Fibroblast of skin of left quadriceps (primary cell): ENCODE data around the gene PRDM16.

Experiments used
- DNase-seq, 2 experiments: peaks; one replicate each; pipeline ENCODE4 v3.0.0-alpha.2; 2013; ENCODE audit warnings: low read depth in 2 of 2

Gene PRDM16

GRCh38 chr1:3183411-3183810 lies 114.4 kb downstream of the PRDM16 start:
- no peak for DNase-seq

DNA sequence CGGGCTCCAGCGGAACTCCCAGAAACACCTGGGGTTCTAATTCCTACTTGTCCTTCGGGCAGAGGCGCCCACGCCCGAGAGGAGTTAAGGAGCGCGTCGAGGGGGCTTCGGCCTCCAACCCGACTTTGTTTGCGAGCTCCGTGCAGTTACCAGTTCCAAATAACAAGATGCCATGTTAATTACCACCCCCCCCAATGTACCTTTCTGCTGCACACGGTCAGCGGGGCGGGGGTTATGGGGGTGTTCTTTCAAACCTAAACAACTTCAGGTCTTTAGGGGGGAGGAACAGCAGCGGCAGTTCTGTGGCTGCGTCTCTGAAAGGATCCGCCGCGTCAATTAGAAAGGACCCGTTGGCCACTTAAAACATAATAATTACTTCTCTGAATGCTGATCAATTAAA lies 114.8 kb downstream of the PRDM16 start:
- DNase-seq = no peak

DNA sequence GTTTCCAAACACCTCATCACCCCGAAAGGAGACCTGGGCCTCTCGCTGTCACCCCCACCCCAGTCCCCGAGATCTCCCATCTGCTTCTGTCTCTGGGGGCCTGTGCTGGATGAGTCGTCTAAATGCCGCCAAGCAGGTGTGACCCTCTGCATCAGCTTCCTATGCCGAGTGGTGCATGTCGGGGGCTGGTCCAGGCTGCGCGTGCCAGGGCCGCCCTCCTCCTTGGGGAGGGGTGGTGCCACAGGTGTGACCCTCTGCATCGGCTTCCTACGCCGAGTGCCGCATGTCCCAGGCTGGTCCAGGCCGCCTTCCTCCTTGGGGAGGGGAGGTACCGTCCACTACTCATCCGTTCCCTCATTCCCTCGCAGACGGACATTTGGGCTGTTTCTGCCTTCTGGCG lies 115.7 kb downstream of the PRDM16 start:
- no peak for DNase-seq

- no peak for DNase-seq
These were observed 117.0 kb downstream of the PRDM16 start for GRCh38 chr1:3185896-3186525.

DNA sequence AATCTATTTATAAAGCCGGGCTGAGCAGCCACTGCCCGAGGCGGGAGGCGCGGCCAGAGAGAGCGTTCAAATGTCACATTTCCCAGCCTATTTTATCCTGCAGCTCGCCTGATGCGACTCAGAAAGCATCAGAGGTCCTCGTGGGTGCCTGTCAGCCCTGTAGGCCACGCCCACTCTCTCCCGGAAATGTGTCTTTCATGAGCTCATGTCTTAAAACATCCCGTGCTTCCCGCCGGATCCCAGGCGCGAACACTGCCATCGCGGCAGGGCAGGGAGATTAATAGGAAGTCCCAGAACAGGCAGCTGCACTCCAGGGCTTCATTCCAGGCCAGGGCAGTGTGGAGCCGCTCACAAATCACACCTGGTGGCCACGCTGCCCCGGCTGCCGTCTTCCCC lies 117.5 kb downstream of the PRDM16 start:
- DNase-seq = peak; percentile 39 to 45

- DNase-seq = no peak
These were observed 118.6 kb downstream of the PRDM16 start for GRCh38 chr1:3187415-3188149.

GRCh38 chr1:3188150-3188971 lies 119.4 kb downstream of the PRDM16 start:
- DNase-seq = no peak

- DNase-seq = no peak
These were observed 121.4 kb downstream of the PRDM16 start for GRCh38 chr1:3190256-3191041.

DNA sequence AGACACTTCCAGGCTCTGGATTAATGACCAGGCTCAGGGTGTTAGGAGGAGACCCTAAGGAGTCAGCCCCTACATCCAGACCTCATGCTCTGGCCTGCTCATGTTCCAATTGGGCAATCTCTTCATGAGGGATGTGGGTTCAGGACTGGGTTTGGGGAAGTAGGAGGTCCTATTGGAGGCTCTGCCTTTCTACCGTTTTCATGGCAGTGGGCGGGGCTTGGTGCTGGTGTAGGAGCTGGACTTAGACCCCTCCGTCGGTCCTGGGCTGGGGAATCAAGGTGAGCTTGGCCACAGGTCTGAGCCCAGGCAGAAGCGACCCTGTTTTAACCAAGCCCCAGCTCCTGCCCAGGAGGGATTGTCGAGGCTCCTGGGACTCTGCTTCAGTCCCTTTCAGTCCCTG lies 123.4 kb downstream of the PRDM16 start:
- DNase-seq = no peak

- no peak for DNase-seq
These were observed 123.8 kb downstream of the PRDM16 start for GRCh38 chr1:3192825-3193224.

DNA sequence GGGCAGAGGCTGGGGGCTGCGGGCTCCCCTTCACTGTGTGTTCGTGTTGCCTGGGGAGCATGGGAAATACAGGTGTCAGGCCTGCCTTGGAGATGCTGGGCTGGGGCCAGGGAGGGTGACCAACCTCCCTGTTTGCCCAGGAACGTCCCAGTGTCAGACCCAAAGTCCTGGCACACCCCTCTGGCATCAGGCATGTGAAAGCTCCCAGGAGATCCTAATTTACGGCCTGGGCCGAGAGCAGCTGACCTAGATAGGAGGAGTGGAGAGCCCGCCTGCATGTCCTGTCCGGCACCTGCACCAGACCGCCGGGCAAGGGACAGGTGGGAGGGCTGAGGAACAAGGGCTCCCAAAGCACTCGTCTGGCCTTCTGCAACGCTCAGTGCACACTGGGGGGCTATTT lies 124.8 kb downstream of the PRDM16 start:
- DNase-seq = no peak

DNA sequence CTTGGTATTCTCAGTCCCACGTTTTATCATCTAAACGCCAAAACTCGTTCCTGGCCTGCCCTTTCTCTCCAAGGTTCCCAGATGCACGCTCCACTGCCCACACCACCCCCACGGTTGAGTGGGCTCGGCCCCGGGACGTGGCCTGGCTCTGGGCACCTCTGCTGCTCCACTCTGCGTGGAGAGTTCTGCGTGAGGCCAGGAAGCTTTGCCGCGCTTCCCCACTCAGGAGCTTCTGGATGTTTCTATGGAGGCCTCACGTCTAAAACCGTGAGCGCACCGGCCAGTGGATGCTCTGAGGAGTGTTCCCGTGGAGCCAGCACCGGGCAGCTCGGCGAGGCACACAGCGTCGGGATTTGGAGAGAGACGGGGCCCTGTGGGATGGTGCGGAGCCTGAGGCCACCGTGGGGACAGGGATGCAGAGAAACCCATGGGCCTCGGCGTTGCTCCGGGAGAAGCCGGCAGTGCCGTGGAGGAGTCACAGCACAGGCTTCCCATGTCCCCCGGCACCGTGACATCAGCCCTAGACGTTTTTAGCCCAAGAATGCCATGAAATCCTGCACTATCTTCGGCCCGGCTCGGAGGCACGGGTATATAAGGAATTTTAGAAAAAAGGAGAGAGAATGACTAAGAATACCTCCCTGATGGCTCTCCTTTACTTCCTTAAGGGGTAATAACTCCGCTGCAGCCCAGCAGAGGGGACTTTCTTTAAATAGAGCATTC lies 125.9 kb downstream of the PRDM16 start:
- DNase-seq = no peak

DNA sequence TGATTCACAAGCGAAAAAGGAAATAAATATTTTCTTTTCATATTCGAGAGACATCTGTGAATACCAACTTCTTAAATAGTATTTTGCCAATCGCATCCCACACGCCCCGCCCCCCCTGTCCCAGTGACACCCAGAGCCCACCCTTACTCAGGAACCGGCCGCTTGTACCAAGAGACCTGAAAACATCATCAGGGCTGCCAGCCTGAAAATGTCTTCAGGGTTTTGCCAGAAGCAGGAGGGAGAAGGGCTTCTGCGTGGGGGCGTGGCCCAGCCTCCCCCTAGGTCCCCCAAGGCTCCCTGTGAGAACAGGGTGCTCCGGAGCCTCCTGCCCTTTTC lies 126.4 kb downstream of the PRDM16 start:
- no peak for DNase-seq

GRCh38 chr1:3195966-3196515 lies 127.0 kb downstream of the PRDM16 start:
- DNase-seq = no peak

GRCh38 chr1:3196577-3197245 lies 127.7 kb downstream of the PRDM16 start:
- no peak for DNase-seq

- DNase-seq = no peak
These were observed 128.8 kb downstream of the PRDM16 start for GRCh38 chr1:3197781-3198316.

- no peak for DNase-seq
These were observed 129.6 kb downstream of the PRDM16 start for GRCh38 chr1:3198371-3199271.

- no peak for DNase-seq
These were observed 135.7 kb downstream of the PRDM16 start for GRCh38 chr1:3204725-3205124.

DNA sequence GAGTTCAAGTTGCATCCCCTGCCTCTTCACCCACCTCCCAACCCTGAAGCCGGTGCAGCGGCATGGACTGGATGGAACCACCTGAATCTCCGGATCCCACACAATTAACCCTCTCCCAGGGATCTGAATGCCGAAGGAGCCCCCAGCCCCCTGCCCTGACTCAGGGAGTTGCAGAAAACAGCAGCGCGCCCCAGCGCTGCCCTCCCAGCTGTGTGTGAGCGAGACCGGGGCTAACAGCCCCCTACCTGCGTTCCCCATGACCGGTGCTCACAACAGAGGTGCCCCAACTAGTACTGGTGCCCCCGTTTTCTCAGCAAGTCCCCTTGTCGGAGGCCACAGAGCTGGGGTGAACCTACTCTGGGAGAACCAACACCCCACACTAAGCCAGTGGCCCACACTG lies 136.8 kb downstream of the PRDM16 start:
- no peak for DNase-seq
